NCI-H2196 (cell line): Measurements from ENCODE around the gene CLDN14.

Source experiments
- DNase-seq: peaks from one replicate; lab custom pipeline; 2025; ENCODE audit not compliant: unreplicated experiment; lab: John Stamatoyannopoulos, UW

The CLDN14 gene, protein sequence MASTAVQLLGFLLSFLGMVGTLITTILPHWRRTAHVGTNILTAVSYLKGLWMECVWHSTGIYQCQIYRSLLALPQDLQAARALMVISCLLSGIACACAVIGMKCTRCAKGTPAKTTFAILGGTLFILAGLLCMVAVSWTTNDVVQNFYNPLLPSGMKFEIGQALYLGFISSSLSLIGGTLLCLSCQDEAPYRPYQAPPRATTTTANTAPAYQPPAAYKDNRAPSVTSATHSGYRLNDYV

GRCh38 chr21:36479415-36480402 lies at the start of gene CLDN14:
TSS of gene CLDN14 (minus strand) at chr21:36480122. CDS start at chr21:36461695, 18,427 bp downstream.
- DNase-seq, result no peak

DNA sequence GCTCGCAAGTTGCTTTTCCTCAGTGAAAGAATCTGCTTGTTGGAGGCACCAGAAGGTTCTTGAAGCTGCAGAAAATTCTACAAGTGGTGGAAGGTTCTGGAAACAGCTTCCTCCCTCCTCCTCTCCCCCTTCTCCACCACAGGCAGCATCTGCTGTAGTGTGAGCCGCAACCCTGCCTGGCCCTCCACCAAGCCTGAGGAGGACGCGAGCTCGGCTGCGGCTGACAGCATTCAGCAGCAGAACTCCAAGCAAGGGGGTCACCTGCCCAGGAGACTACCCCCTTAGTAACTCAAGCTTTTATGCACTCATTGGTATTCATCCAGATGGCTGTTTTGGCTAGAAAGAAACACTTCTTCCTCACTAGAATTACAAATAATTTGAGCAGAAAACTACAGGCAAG lies 48.8 kb upstream of the CLDN14 start:
- no peak for DNase-seq

DNA sequence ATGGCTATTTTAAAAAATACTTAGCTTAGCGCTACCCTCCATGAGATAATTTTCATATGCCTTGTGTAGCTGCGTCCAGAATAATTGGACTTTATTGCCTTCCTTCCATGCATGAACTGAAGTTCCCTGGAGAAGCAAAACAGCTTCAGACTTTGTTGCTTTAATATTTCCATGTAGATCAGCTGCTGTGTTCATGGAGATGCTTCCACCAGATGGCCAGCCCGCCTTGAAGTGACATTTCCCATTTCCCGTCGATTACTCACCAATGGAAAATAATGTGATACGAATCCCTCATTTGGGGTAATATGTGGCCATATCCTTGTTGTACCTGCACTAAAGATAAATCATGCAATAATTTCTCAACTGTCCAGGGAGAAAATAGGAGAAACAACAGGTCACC lies 47.4 kb upstream of the CLDN14 start:
- DNase-seq, result no peak

GRCh38 chr21:36526104-36526503 lies 46.2 kb upstream of the CLDN14 start:
- no peak for DNase-seq

DNA sequence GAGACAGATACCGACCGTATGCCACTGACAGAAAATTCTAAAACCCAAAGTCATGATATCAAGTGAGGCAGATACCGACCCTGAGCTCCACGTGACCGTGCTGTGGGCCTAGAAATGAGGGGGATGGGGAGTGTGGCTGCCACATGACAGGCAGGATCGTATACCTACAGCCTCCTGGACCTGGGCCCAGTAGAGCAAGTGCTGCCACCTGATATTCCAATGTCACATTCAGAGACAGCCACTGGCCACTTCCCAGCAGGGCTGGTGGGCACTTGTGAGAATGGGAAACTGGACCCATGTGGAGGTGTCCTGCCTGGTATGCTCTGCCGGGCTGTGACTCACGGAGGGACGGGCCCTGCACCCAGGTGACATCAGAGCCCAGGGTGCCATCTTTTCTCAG lies 44.6 kb upstream of the CLDN14 start:
- DNase-seq, result no peak

GRCh38 chr21:36522219-36522808 lies 42.4 kb upstream of the CLDN14 start:
- DNase-seq, result no peak

DNA sequence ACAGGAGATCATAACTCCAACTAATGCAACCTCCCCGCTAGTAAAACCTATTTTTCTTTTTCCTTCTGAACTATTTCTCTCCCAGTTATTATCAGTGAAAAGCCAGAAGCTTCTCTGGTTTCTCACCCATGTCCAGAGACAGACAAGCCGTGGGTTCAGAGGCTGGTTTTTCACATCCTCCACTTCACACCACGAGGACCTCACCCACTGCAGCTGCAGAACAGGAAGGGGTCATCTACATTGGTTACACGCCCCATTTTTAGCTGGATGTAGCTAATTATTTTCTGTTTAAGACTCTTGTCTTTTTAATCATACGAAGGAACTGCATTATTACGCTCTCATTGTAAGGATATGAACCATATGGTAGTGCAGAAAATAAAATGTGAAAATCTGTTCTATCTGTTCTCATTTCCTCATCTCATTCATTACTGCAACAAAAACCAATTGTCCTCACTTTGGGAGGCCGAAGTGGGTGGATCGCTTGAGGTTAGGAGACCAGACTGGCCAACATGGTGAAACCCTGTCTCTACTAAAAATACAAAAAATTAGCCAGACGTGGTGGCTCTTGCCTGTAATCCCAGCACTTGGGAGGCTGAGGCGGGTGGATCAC lies 39.1 kb upstream of the CLDN14 start:
- DNase-seq, result no peak

- DNase-seq, result no peak
Observed at GRCh38 chr21:36517366-36518075, 37.6 kb upstream of the CLDN14 start.

GRCh38 chr21:36516281-36516680 lies 36.4 kb upstream of the CLDN14 start:
- DNase-seq, result no peak

DNA sequence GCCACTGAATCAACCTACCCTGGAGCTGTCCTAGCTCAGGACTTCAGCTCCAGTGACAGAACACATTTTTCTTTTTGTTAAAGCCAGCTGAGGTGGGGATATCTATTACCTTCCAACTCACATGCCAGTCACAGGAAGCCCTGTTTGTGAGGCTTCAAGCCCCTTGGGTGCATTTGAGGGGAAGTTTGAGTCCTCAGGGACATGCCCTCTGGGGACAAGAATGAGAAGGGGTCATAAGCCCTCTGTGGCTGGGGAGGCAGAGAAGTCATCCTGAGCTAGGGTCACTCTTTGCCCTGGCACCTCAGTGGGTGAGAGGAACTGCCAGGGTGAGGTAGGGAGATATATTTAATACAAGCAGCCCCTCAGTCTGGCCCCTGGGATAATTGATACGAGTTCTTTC lies 33.5 kb upstream of the CLDN14 start:
- no peak for DNase-seq

- DNase-seq, result no peak
Observed at GRCh38 chr21:36512971-36513370, 33.0 kb upstream of the CLDN14 start.

- no peak for DNase-seq
Observed at GRCh38 chr21:36511484-36512220, 31.7 kb upstream of the CLDN14 start.

- no peak for DNase-seq
Observed at GRCh38 chr21:36510911-36511310, 31.0 kb upstream of the CLDN14 start.

GRCh38 chr21:36509973-36510664 lies 30.2 kb upstream of the CLDN14 start:
- DNase-seq, result no peak

DNA sequence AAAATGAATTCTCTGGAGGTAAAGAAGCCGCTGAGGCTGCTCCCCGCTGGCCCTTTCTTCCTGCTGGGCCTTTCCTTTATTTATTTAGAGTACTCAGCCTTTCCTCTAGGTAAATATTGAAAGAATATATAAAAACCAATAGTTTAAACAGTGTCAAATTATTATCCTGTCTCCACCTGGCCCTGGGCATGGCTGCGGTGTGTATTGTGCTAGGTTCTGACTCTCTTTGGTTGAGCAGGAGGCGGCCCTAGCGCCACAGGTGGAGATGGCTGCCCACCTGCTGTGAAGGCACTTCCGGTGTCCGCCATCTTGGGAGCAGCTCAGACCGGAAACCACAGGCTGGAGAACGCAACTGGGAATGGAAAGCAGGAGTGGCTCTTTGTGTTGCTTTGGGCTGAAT lies 29.0 kb upstream of the CLDN14 start:
- peak; percentile 28 for DNase-seq

DNA sequence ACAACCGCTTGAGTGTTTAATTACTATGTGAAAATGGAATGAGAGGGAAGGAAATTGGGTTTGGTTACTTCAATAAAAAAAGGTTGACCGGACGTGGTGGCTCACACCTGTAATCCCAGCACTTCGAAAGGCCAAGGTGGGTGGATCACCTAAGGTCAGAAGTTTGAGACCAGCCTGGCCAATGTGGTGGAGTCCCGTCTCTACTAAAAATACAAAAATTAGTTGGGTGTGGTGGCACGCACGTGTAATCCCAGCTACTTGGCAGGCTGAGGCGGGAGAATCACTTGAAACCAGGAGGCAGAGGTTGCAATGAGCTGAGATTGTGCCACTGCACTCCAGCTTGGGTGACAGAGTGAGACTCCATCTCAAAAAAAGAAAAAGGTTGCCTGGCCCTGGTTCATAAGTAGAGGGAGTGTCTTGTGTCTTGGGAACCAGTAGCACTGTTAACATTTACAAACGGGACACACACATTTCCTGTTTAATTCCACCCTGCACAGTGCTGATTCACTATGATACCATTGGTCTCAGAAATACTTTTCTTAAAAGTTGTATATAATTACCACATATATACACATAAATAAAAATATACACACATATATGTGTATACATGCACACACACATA lies 27.6 kb upstream of the CLDN14 start:
- DNase-seq, result no peak

DNA sequence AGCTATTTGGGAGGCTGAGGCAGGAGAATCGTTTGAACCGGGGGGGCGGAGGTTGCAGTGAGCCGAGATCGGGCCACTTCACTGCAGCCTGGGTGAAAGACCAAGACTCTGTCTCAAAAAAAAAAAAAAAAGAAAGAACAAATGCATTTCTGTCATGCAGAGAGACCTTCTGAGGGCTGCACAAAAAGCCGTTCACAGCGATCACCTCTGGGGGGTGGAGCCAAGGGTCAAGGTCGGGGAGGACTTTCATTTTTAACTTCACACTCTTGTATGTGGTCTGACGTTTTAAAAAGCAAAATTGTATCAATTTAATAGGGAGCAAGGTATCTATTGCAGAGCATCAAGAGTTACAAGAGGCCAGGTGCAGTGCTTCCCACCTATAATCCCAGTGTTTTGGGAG lies 26.6 kb upstream of the CLDN14 start:
- no peak for DNase-seq

DNA sequence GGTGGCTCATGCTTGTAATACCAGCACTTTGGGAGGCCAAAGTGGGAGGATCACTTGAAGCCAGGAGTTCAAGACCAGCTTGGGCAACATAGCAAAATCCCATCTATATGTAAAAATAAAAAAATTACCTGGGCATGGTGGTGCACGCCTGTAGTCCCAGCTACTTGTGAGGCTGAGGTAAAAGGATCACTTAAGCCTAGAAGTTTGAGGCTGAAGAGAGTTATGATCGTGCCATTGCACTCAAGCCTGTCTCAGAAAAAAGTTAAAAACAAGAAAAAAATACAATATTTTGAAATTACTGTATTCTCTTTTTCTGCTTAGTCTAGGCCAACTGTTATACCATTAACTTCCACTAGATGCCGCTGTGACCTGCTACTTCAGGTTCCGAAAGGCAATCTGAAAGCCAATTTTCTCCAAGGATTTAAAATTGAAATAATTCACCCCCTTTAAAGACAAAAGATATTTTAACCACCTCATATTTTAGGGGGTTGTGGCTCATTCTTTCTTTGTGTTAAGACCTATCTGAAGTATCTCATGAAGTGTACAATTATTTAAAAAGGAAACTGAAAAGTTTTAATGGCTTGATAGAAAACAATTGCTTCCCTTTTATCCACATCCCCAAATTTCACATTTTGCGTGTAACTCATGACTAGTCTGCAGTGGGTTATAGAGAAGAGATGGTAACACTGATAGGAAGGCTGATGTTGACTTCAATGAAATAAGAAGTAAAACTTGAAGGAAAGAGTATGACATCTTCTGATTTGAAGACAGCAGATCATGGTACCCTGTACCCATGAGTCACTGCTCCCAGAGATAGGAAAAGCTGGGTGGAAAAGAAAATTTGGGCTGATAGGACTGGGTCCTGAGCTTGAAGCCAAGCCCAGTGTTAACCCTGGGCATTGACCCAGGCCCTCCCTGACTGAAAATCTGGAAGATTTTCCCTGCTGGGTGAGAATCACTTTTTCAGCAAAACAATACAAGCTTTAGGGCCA lies 24.4 kb upstream of the CLDN14 start:
- peak; percentile 52 for DNase-seq
